HepG2 (cell line): ENCODE data around the gene CPXM2. TPM values are rescaled to one million over a fixed set of nuclear protein-coding genes. Genes with fewer than 3 reads are reported as not detected.

ENCODE experiments used
- ATAC-seq: fragments of 200-7000 bp; cut with Tn5 transposase; 3 replicates; pipeline ENCODE4 v1.9.1; 2020; ENCODE audit warnings: mild to moderate bottlenecking, moderate library complexity
- BruUV-seq: library from RNA; stranded (reverse); fragments of 400-500 nt; replicated peaks from 2 replicates; lab custom pipeline; 2021; lab: Mats Ljungman, UMichigan
- CTCF ChIA-PET: fragments of 300-600 bp; formaldehyde crosslinking; extraction: SDS; loops from one replicate; lab custom pipeline; 2021; ENCODE audit warnings: low total read pairs, inconsistent platforms, low intra/inter-chr PET ratio; lab: Yijun Ruan, JAX
- POLR2A ChIA-PET: fragments of 350-600 bp; sonication (Branson Sonifier 250); formaldehyde crosslinking; loops from one replicate; lab custom pipeline; 2020; ENCODE audit warnings: antibody characterized with exemption, inconsistent platforms; lab: Yijun Ruan, JAX
- DNase-seq: peaks from one replicate; pipeline ENCODE4 v3.0.0-alpha.2; 2015; ENCODE audit warnings: low spot score
- FAIRE-seq: peaks from 3 replicates; lab custom pipeline; 2011; peaks lifted over from hg19 to GRCh38; lab: Jason Lieb, UNC
- H2AFZ ChIP-seq: one replicate; pipeline ENCODE4 v1.6.1; 2011; ENCODE audit warnings: low read length, inconsistent platforms
- H3K27ac ChIP-seq: fragments of 300-600 bp; 3 replicates; pipeline ENCODE4 v1.8.0; 2011; ENCODE audit warnings: mixed run types, mild to moderate bottlenecking, mixed read lengths, low read length, inconsistent platforms; ENCODE audit not compliant: insufficient read depth; ENCODE audit errors: extremely low read length
- H3K27me3 ChIP-seq, 2 experiments: fragments of 200-600 bp in 1 of 2; 2 replicates in 1 of 2; 3 replicates in 1 of 2; pipeline versions ENCODE4 v1.6.0 to v1.8.0; 2011; ENCODE audit warnings: low read length in 2 of 2, mild to moderate bottlenecking in 2 of 2, moderate library complexity in 2 of 2, inconsistent platforms in 1 of 2; ENCODE audit not compliant: insufficient read depth in 2 of 2, control insufficient read depth in 1 of 2
- H3K36me3 ChIP-seq, 2 experiments: fragments of 200-600 bp in 1 of 2; replicated peaks in 1 of 2; 2 replicates in 1 of 2; 3 replicates in 1 of 2; pipeline versions ENCODE4 v1.5.1 to v1.8.0; 2011; ENCODE audit warnings: low read length in 2 of 2, inconsistent platforms in 1 of 2; ENCODE audit not compliant: insufficient read depth in 2 of 2, control insufficient read depth in 1 of 2
- H3K4me1 ChIP-seq: 2 replicates; pipeline ENCODE4 v1.5.1; 2012; ENCODE audit warnings: low read length, inconsistent platforms; ENCODE audit not compliant: insufficient read depth
- H3K4me2 ChIP-seq: 2 replicates; pipeline ENCODE4 v1.6.0; 2011; ENCODE audit warnings: low read depth, low read length, inconsistent platforms
- H3K4me3 ChIP-seq, 3 experiments: fragments of 200-600 bp in 1 of 3; sonication (generic), shearing (Covaris generic) in 1 of 3; replicated peaks in 1 of 3; 2 replicates each; pipeline ENCODE4 v1.5.1; 2011 to 2016; ENCODE audit warnings: low read length in 3 of 3, inconsistent platforms in 2 of 3, low read depth in 2 of 3, mild to moderate bottlenecking in 2 of 3, control low read depth in 1 of 3, mixed read lengths in 1 of 3; ENCODE audit not compliant: insufficient read depth in 1 of 3
- H3K79me2 ChIP-seq: one replicate; pipeline ENCODE4 v1.6.1; 2011; ENCODE audit warnings: low read length, inconsistent platforms; ENCODE audit not compliant: insufficient read depth
- H3K9ac ChIP-seq: 2 replicates; pipeline ENCODE4 v1.6.0; 2011; ENCODE audit warnings: mild to moderate bottlenecking, low read depth, low read length, inconsistent platforms; ENCODE audit not compliant: insufficient read depth
- H3K9me3 ChIP-seq: 2 replicates; pipeline ENCODE4 v1.5.1; 2012; ENCODE audit warnings: mild to moderate bottlenecking, low read length
- H4K20me1 ChIP-seq: 2 replicates; pipeline ENCODE4 v1.6.0; 2011; ENCODE audit warnings: inconsistent platforms, mild to moderate bottlenecking, low read length, moderate library complexity; ENCODE audit not compliant: insufficient read depth
- ETS1 ChIP-seq: sonication (generic); formaldehyde crosslinking; IDR thresholded peaks from 2 replicates; pipeline ENCODE4 v1.4.0; 2020; ENCODE audit warnings: missing genetic modification reagents
- MLLT10 ChIP-seq: sonication (generic); formaldehyde crosslinking; IDR thresholded peaks from 2 replicates; pipeline ENCODE4 v1.4.0; 2020; ENCODE audit warnings: missing genetic modification reagents
- ZNF574 ChIP-seq: sonication (generic); formaldehyde crosslinking; IDR thresholded peaks from 2 replicates; pipeline ENCODE4 v1.4.0; 2020; ENCODE audit warnings: missing genetic modification reagents
- WGBS: methylation state at CpG from one replicate; pipeline ENCODE4 v1.1.6; 2017; ENCODE audit warnings: low lambda C conversion rate; 5-methylcytosine and 5-hydroxymethylcytosine counted together
- in situ Hi-C: cut with HindIII; loops from 2 replicates; pipeline ENCODE4 v1.10.0; 2017; ENCODE audit warnings: low pct_unique_long_range_greater_than_20kb; ENCODE audit not compliant: extremely low pct_ligation_motif_present
- intact Hi-C: fragments of 100-400 bp; cut with micrococcal nuclease; formaldehyde crosslinking; loops from one replicate; pipeline ENCODE4 v1.10.0; 2022; ENCODE audit not compliant: unreplicated experiment
- polyA plus RNA-seq, 8 experiments: library from polyadenylated mRNA; depleted of rRNA in 3 of 8; stranded (reverse) in 7 of 8; unstranded in 1 of 8; fragments of >200 nt; fragmentation: Illumina TruSeq in 4 of 8; extraction: Trizol in 4 of 8; gene quantifications; 2 replicates each; pipeline versions ENCODE4 v1.2.1 to v1.2.3, GENCODE V29; 2011 to 2016; ENCODE audit warnings: low read depth in 4 of 8, missing spikeins in 1 of 8, mixed read lengths in 1 of 8; ENCODE audit not compliant: insufficient read depth in 1 of 8
- total RNA-seq, 5 experiments: library from RNA; depleted of rRNA; stranded (reverse); fragments of >200 nt; fragmentation: Illumina TruSeq; extraction: Trizol; gene quantifications; 2 replicates each; pipeline ENCODE4 v1.2.3, GENCODE V29; 2016; ENCODE audit warnings: low read depth in 1 of 5

CPXM2 gene
- total and polyA plus RNA-seq, 2 of the 13 experiments (the other 11 are each of a cell fraction or from before 2014, with no cell fraction given): 0.03 TPM; not detected in 1

GRCh38 chr10:123842692-123843385 is 48.8 kb downstream of the CPXM2 start:
- H3K36me3 ChIP-seq: no peaks in the 10 kb centered on the region
- intact Hi-C loops (no loop called here), in situ Hi-C loops (no loop called here)
- H3K27ac ChIP-seq: no peak overlapping the region
- H3K9ac ChIP-seq: no peak overlapping the region
- no peaks in the 10 kb centered on the region for H3K79me2 ChIP-seq
- DNase-seq (no peak), ATAC-seq (no peak), FAIRE-seq (no peak)
- H2AFZ ChIP-seq: no peak overlapping the region
- H4K20me1 ChIP-seq: no peaks in the 10 kb centered on the region
- BruUV-seq: no TSS peak
- ChIA-PET CTCF (no interaction called here), POLR2A (no interaction called here)
- no peaks in the 10 kb centered on the region for H3K4me1 ChIP-seq
- no peak overlapping the region for H3K4me2 ChIP-seq
- peaks cover 0 to 8% of the 10 kb centered on the region in 2 experiments; a peak in 2 of 5 replicates for H3K27me3 ChIP-seq
- no peaks in the 10 kb centered on the region for H3K9me3 ChIP-seq
- H3K4me3 ChIP-seq: no peak overlapping the region
- no peak for TF ChIP-seq MLLT10 (CRISPR knock-in tag)
- TF ChIP-seq ZNF574 (CRISPR knock-in tag): no peak
- TF ChIP-seq ETS1: no peak
- WGBS: 14% methylated on average over 9 of the region's 9 CpGs
